Caco-2 (cell line): Measurements from ENCODE around the gene TENM4. TPM values are rescaled to one million over a fixed set of nuclear protein-coding genes. Genes with fewer than 3 reads are reported as not detected.
A peak's percentile ranks its signal among the peaks of the same experiment; 100 is the strongest.

Experiments
- BruUV-seq: library from RNA; stranded (reverse); fragments of 400-500 nt; replicated peaks from 2 replicates; lab custom pipeline; 2021; lab: Mats Ljungman, UMichigan
- CTCF ChIA-PET: fragments of 300-600 bp; sonication (Branson Sonifier 250); formaldehyde crosslinking; loops from one replicate; lab custom pipeline; 2022; ENCODE audit warnings: antibody characterized with exemption; lab: Charles Lee
- POLR2A ChIA-PET: fragments of 300-600 bp; sonication (Branson Sonifier 250); formaldehyde crosslinking; loops from one replicate; lab custom pipeline; 2022; ENCODE audit warnings: antibody characterized with exemption; lab: Charles Lee
- DNase-seq, 2 experiments: peaks; one replicate each; pipeline versions ENCODE4 v3.0.0 to v3.0.0-alpha.2; 2020 to 2022
- H3K27me3 ChIP-seq: replicated peaks from 2 replicates; pipeline ENCODE4 v1.6.0; 2011; ENCODE audit warnings: low read length; ENCODE audit not compliant: control insufficient read depth, insufficient read depth
- H3K36me3 ChIP-seq: 2 replicates; pipeline ENCODE4 v1.5.1; 2011; ENCODE audit warnings: low read length; ENCODE audit not compliant: control insufficient read depth, insufficient read depth
- H3K4me1 ChIP-seq: fragments of 250-450 bp; sonication (Bioruptor Pico); 2 replicates; pipeline ENCODE4 v1.5.1; 2020; ENCODE audit warnings: mild to moderate bottlenecking
- H3K4me3 ChIP-seq: 2 replicates; pipeline ENCODE4 v1.5.1; 2011; ENCODE audit warnings: low read depth, mild to moderate bottlenecking, control low read depth, low read length
- H3K9me3 ChIP-seq: fragments of 250-450 bp; sonication (Bioruptor Pico); 2 replicates; pipeline ENCODE4 v1.5.1; 2020; ENCODE audit warnings: mild to moderate bottlenecking, moderate library complexity
- H3K27ac Mint-ChIP-seq: one replicate; pipeline ENCODE4 v1.8.0; 2022; ENCODE audit warnings: mixed read lengths; ENCODE audit not compliant: unreplicated experiment
- H3K27me3 Mint-ChIP-seq: one replicate; pipeline ENCODE4 v1.8.0; 2022; ENCODE audit warnings: mixed read lengths; ENCODE audit not compliant: insufficient read depth, unreplicated experiment
- H3K36me3 Mint-ChIP-seq: one replicate; pipeline ENCODE4 v1.8.0; 2022; ENCODE audit warnings: mild to moderate bottlenecking, mixed read lengths; ENCODE audit not compliant: insufficient read depth, unreplicated experiment
- H3K4me1 Mint-ChIP-seq: one replicate; pipeline ENCODE4 v1.8.0; 2022; ENCODE audit warnings: low read depth, mixed read lengths; ENCODE audit not compliant: unreplicated experiment
- H3K4me3 Mint-ChIP-seq: one replicate; pipeline ENCODE4 v1.8.0; 2022; ENCODE audit warnings: mild to moderate bottlenecking, moderate library complexity, mixed read lengths; ENCODE audit not compliant: unreplicated experiment
- H3K9me3 Mint-ChIP-seq: one replicate; pipeline ENCODE4 v1.8.0; 2022; ENCODE audit warnings: mixed read lengths; ENCODE audit not compliant: unreplicated experiment
- intact Hi-C: fragments of 100-400 bp; cut with micrococcal nuclease; formaldehyde crosslinking; loops from one replicate; pipeline ENCODE4 v1.10.0; 2022; ENCODE audit not compliant: unreplicated experiment
- total RNA-seq: library from RNA; stranded (reverse); gene quantifications from 2 replicates; pipeline ENCODE4 v1.2.3, GENCODE V29; 2022
- TF ChIP-seq, protein P1 (sequence below), 2 experiments: fragments of 200-600 bp in 1 of 2; IDR thresholded peaks; 1 replicate in 1 of 2; 2 replicates in 1 of 2; pipeline versions ENCODE4 v1.5.1 to v1.8.0; 2011 to 2022; ENCODE audit warnings: antibody characterized with exemption in 1 of 2, control low read depth in 1 of 2, inconsistent platforms in 1 of 2, low read depth in 1 of 2, low read length in 1 of 2, mild to moderate bottlenecking in 1 of 2, moderate library complexity in 1 of 2; ENCODE audit not compliant: insufficient read depth in 1 of 2, severe bottlenecking in 1 of 2, unreplicated experiment in 1 of 2

The TENM4 gene
- total RNA-seq, 1 experiment from 2014 or later = 1.1 TPM

DNA sequence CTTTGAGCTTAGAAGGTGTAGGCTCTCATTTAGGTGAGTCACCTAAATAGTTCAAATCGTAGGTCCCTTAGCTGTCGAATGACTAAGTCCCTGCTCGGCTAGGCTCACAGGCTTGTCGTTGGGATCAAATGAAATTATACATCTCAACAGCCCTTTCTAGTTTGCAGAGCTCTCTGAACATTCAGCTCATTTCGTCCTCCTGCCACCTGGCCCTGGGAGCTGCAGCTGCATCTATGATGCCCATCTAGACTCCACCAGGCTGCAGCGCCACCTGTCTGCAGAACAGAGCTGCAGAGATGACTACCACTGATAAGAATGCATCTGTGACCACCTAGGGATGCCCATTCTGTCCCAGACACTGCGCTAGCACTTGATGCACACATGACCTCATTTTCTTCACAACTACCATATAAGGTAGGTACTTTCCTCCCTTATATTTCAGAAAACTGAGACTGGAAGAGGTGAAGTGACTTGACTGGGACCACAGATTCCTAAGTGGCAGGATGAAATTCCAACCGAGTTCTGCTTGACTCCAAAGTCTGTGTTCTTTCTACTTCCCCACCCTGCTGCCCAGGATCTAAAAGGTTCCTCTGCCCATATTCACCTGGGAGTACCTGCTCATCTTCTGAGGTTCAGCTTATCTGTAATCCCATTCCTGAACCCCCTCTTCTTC, 725.1 kb downstream of the TENM4 start:
- H3K9me3 ChIP-seq = no peaks in the 10 kb centered on the region
- no peaks in the 10 kb centered on the region; the same call in 1 of the 2 replicates for H3K27me3 ChIP-seq
- Mint-ChIP-seq H3K36me3 (no peaks in the 10 kb centered on the region), H3K27me3 (peaks cover 16% of the 10 kb centered on the region), H3K4me1 (no peaks in the 10 kb centered on the region), H3K9me3 (no peaks in the 10 kb centered on the region), H3K4me3 (no peak overlapping the region), H3K27ac (no peak overlapping the region)
- DNase-seq = peak; percentile 85 to 88
- no peak overlapping the region for H3K4me3 ChIP-seq
- POLR2A ChIA-PET = interaction anchor here (0.9 kb wide), 1 partner anchor 70 kb away, joined by 3 read pairs; no protein-coding TSS in a partner anchor
- intact Hi-C loops = loop anchor here (1.0 to 5.0 kb wide), 3 partner anchors 69 to 246 kb away; no protein-coding TSS in a partner anchor
- H3K4me1 ChIP-seq = no peaks in the 10 kb centered on the region
- TF ChIP-seq, protein P1, sequence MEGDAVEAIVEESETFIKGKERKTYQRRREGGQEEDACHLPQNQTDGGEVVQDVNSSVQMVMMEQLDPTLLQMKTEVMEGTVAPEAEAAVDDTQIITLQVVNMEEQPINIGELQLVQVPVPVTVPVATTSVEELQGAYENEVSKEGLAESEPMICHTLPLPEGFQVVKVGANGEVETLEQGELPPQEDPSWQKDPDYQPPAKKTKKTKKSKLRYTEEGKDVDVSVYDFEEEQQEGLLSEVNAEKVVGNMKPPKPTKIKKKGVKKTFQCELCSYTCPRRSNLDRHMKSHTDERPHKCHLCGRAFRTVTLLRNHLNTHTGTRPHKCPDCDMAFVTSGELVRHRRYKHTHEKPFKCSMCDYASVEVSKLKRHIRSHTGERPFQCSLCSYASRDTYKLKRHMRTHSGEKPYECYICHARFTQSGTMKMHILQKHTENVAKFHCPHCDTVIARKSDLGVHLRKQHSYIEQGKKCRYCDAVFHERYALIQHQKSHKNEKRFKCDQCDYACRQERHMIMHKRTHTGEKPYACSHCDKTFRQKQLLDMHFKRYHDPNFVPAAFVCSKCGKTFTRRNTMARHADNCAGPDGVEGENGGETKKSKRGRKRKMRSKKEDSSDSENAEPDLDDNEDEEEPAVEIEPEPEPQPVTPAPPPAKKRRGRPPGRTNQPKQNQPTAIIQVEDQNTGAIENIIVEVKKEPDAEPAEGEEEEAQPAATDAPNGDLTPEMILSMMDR (IDR thresholded peaks at IDR 0.05; ENCODE audit: insufficient read depth in 1 of 2, low read depth in 1 of 2, low read length in 1 of 2, severe bottlenecking in 1 of 2, unreplicated experiment in 1 of 2) = peak; percentile 98 to 99
- H3K36me3 ChIP-seq = no peaks in the 10 kb centered on the region
- BruUV-seq = no TSS peak
- CTCF ChIA-PET = interaction anchor here (0.6 to 10.4 kb wide), 35 partner anchors 9 to 384 kb away, joined by 3 to 392 read pairs (median 5); partner anchors contain the start of gene NARS2

DNA sequence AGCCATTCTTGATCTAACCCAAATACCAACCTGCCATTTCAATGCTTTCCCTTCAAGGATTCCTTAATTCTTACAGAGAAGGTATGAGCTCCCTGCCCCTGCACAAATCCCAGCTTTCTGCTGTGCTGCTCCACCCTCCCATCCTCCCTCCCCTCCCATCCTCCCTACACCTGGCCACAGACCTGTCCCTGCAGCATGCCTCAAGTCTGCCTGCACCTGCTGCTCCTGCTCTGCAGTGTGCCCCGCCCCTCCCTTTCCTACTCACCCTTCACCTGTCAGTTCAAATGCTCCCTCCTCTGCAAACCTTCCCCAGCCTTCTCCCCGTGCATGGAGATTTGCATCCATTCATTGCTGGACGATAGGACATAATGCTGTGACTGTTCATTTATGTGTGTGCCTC, 726.3 kb downstream of the TENM4 start:
- Histone ChIP-seq H3K36me3 (no peaks in the 10 kb centered on the region), H3K4me1 (no peaks in the 10 kb centered on the region), H3K9me3 (no peaks in the 10 kb centered on the region), H3K27me3 (no peaks in the 10 kb centered on the region; the same call in 1 of the 2 replicates), H3K4me3 (no peak overlapping the region)
- H3K4me3 Mint-ChIP-seq = no peak overlapping the region
- H3K4me1 Mint-ChIP-seq = no peaks in the 10 kb centered on the region
- H3K36me3 Mint-ChIP-seq = no peaks in the 10 kb centered on the region
- DNase-seq = peak; percentile 29 to 52
- ChIA-PET CTCF (interaction anchor here (0.6 to 10.4 kb wide), 13 partner anchors 8 to 386 kb away, joined by 3 to 392 read pairs (median 7); no protein-coding TSS in a partner anchor), POLR2A (no interaction called here)
- H3K27ac Mint-ChIP-seq = no peak overlapping the region
- intact Hi-C loops = no loop called here
- peaks cover 22% of the 10 kb centered on the region for H3K27me3 Mint-ChIP-seq
- no TSS peak for BruUV-seq
- TF ChIP-seq, protein P1 (IDR thresholded peaks at IDR 0.05; ENCODE audit: insufficient read depth in 1 of 2, low read depth in 1 of 2, low read length in 1 of 2, severe bottlenecking in 1 of 2, unreplicated experiment in 1 of 2) = no peak
- H3K9me3 Mint-ChIP-seq = no peaks in the 10 kb centered on the region

- no peak for DNase-seq
- Histone ChIP-seq H3K27me3 (no peaks in the 10 kb centered on the region), H3K4me1 (0 out of 2 replicates have a peak, but pooled peaks cover 2% of the 10 kb centered on the region), H3K36me3 (no peaks in the 10 kb centered on the region), H3K4me3 (no peak overlapping the region), H3K9me3 (no peaks in the 10 kb centered on the region)
- ChIA-PET CTCF (no interaction called here), POLR2A (no interaction called here)
- Mint-ChIP-seq H3K36me3 (no peaks in the 10 kb centered on the region), H3K4me1 (no peaks in the 10 kb centered on the region), H3K27me3 (peaks cover 25% of the 10 kb centered on the region), H3K27ac (no peak overlapping the region), H3K9me3 (no peaks in the 10 kb centered on the region), H3K4me3 (no peak overlapping the region)
- no TSS peak for BruUV-seq
- intact Hi-C loops = no loop called here
- TF ChIP-seq, protein P1 (IDR thresholded peaks at IDR 0.05; ENCODE audit: insufficient read depth in 1 of 2, low read depth in 1 of 2, low read length in 1 of 2, severe bottlenecking in 1 of 2, unreplicated experiment in 1 of 2) = no peak
Observed at GRCh38 chr11:78711735-78712134, 729.1 kb downstream of the TENM4 start.
